ENCODE results near the gene OR2G6. TPM values are rescaled to one million over a fixed set of nuclear protein-coding genes. Genes with fewer than 3 reads are reported as not detected.
"Not testable (repeated sequence)": the region's sequence is repeated elsewhere in the genome, so short reads cannot be mapped to it uniquely, and the experiment has no call there.

The OR2G6 gene
- total RNA-seq = not detected in 2 replicates

DNA sequence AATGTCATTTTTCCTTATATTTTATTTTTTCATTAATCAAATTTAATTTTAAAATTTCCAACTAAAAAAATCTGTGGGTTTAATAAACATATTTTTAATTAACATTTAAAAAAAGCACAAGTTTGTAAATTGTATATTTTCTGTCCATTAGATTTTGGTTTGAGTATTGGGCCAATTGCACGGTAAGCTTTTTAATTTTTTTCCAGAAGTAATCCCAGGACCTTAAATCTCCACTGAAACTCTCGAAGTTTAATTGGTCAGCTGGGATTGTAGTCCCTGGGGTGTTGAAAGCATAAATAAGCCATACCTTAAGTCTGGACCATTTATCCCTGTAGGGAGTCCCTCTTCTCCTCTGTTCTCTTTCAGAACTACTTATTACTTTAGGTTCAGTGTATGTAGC lies at the start of gene OR2G6:
Gene OR2G6 (plus strand): TSS at position 301 of the 400 bp plus-strand sequence. CDS start 13,574 bp downstream, outside the sequence.
- H3K27ac Mint-ChIP-seq; intact Hi-C loops (cut with micrococcal nuclease); H3K4me3 Mint-ChIP-seq; H3K4me1 Mint-ChIP-seq; H3K36me3 Mint-ChIP-seq (ENCODE audit: low read depth); H3K9me3 Mint-ChIP-seq; H3K27me3 Mint-ChIP-seq; DNase-seq: not testable (repeated sequence)

DNA sequence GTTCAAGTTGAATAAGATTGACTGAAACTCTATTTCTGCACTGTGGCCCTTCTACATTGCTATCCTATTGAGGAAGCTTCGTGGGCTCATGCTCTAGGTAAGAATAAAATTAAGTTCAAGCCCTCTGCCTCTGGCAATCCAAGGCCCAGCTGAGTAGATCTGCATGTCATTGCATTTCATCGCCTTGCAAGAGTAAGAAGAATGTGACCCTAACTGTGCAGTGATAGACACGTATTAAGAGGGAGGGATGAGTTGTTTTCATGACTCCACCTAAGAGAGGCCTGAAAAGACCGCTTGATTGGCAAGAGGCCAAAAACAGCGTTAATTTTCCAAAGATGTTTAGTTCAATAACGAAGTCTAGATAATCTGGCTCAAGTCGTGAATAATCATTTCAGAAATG lies 48.8 kb upstream of the OR2G6 start:
- DNase-seq; intact Hi-C loops (cut with micrococcal nuclease); H3K27ac Mint-ChIP-seq; H3K4me3 Mint-ChIP-seq; H3K27me3 Mint-ChIP-seq; H3K4me1 Mint-ChIP-seq; H3K36me3 Mint-ChIP-seq (ENCODE audit: low read depth): not testable (repeated sequence)
- peaks cover 14% of the 10 kb centered on the region for H3K9me3 Mint-ChIP-seq

DNA sequence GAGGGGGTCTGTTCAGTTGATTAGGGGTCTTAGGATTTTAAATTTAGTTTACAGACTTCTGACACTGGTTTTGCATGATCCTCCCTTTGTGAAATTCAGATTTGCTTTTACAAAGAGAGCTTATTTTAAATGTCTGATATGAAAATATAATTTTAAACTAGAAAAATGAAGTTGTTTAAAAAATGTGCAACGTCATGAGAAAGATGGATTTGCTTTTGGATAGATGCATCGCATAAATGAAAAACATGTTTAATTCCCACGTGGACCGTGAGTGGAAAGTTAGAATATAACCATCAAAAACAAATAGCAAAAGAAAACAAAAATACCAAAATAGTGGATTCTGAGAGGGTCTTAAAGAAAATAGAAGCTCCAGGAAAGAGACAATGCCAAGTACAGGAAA lies 36.7 kb upstream of the OR2G6 start:
- Mint-ChIP-seq H3K36me3 (ENCODE audit: low read depth) (no peaks in the 10 kb centered on the region), H3K27ac (no peak overlapping the region), H3K4me3 (no peak overlapping the region), H3K4me1 (peaks cover 2% of the 10 kb centered on the region), H3K9me3 (peaks cover 6% of the 10 kb centered on the region), H3K27me3 (peaks cover 12% of the 10 kb centered on the region)
- intact Hi-C loops (cut with micrococcal nuclease) = no loop called here
- no peak for DNase-seq

DNA sequence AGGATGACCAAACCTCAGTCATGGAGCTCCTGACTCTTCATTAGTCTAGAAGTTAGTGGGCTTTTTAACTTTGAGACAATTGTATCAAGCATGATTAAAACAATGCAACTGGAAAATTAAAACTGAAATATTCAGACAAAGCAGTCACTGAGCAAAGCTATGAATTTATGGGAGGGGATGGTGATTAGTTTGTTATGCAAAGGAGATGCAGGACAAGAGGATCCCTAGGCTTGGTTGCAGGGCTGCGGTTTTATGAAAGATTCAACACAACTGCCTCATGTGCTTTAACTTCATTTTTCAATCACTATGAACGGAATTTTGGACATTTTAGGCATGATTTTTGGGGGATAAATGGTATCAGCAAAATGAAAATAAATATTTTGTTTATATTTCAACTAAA lies 35.8 kb upstream of the OR2G6 start:
- H3K36me3 Mint-ChIP-seq (ENCODE audit: low read depth); H3K9me3 Mint-ChIP-seq; H3K4me1 Mint-ChIP-seq; H3K27ac Mint-ChIP-seq; DNase-seq; intact Hi-C loops (cut with micrococcal nuclease); H3K4me3 Mint-ChIP-seq: not testable (repeated sequence)
- peaks cover 15% of the 10 kb centered on the region for H3K27me3 Mint-ChIP-seq

DNA sequence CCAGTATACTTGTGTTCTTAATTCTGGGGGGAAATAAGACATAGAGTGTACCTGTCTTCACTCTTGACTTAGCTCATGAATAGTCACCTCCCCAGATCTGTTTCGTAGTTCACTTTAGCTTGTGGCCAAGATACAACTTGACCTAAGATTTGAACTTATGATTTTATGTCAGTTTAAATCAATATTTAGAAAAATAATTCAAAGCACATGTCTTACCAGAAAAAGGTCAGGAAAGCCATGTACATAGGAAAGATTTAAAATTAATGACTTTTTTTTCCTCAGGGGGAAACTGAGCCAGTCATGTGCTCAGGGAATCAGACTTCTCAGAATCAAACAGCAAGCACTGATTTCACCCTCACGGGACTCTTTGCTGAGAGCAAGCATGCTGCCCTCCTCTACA lies 34.8 kb upstream of the OR2G6 start, which contains the start of gene OR2T3:
Gene OR2T3 (plus strand): TSS at position 301 of the 400 bp plus-strand sequence. CDS start 0 bp downstream, at position 301.
- H3K4me1 Mint-ChIP-seq; H3K36me3 Mint-ChIP-seq (ENCODE audit: low read depth); DNase-seq; H3K27ac Mint-ChIP-seq; H3K9me3 Mint-ChIP-seq; intact Hi-C loops (cut with micrococcal nuclease); H3K4me3 Mint-ChIP-seq: not testable (repeated sequence)
- H3K27me3 Mint-ChIP-seq = peaks cover 16% of the 10 kb centered on the region

DNA sequence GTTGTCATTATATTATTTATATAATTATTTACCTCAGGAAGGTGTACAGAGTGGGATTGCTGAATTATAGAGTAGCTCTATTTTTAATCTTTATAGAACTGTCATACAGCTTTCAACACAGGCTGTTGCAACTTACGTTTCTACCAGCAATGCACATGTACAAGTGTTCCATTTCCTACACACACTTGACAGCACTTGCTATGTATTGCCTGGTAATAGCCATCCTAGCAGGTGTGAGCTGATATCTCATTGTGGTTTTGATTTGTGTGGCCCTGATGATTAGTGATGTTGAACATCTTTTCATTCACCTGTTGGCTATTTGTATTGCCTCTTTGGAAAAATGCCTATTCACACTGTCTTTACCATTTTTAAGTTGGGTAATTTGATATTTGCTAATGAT lies 32.2 kb upstream of the OR2G6 start:
- H3K4me3 Mint-ChIP-seq; H3K27ac Mint-ChIP-seq; intact Hi-C loops (cut with micrococcal nuclease); DNase-seq; H3K9me3 Mint-ChIP-seq; H3K4me1 Mint-ChIP-seq; H3K36me3 Mint-ChIP-seq (ENCODE audit: low read depth): not testable (repeated sequence)
- peaks cover 15% of the 10 kb centered on the region for H3K27me3 Mint-ChIP-seq

DNA sequence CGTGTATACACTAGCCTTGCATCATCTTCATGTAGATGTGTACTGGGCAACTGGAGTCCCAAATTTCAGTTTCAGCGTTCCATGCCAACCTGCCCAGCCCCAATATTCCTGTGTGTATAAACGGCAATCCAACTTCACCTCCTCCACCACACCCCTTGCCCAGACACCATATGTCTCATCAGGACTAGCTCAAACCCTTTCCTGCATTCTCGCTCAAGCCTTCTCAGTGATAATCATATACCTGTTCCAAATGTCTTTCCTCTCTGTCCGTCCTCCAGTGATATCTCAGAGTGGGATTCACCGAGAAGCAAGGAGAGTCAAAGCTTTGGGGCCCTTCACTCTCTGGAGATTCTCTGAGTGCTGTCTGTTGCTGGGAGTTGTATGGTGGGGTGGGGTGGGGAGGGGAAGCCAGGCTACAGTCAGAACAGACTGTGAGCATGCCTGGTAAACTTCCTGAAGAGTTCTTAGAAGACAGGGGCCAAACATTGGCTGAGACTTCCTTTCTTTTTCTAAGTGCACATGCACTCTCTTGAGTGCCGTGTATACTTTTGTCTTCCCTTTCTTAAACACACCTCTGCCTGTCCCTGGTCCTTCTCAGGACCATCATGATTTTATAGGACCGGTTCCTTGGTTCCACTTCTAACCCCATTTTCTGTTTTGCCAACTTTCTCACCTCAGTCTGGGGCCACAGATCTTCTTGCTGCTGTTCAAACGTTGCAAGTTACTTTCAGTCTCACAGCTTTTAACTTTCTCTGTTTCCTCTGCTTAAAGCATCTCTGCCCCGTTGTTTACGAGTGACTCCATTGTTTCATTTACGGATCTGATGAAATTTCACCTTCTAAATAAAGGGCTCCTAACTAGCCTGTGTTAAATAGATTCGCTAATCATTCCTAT lies 25.9 kb upstream of the OR2G6 start:
- peak overlapping the region; percentile 91 for H3K27ac Mint-ChIP-seq
- peaks cover 12% of the 10 kb centered on the region for H3K4me1 Mint-ChIP-seq
- H3K36me3 Mint-ChIP-seq (ENCODE audit: low read depth); H3K27me3 Mint-ChIP-seq; H3K9me3 Mint-ChIP-seq: not testable (repeated sequence)
- intact Hi-C loops (cut with micrococcal nuclease) = loop anchor here (5.0 kb wide), 1 partner anchor 85 kb away; no protein-coding TSS in a partner anchor
- DNase-seq = peak; percentile 84
- H3K4me3 Mint-ChIP-seq = peak overlapping the region; percentile 84

DNA sequence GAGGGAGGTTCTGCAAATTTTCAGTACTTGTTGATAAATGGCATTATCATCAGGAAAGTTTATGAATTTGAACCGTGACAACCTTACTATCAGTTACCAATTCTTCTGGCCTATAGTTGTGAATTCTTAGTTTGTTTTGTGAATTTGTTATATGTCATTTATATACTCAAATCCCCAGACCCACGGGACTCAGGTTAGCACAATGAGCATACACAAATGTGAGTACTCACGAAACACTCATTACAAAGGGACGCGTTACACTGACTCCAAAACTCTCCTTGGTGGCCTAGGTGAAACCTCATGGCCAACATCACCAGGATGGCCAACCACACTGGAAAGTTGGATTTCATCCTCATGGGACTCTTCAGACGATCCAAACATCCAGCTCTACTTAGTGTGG lies 19.6 kb upstream of the OR2G6 start, which contains the start of gene OR2T5:
Gene OR2T5 (plus strand): TSS at position 301 of the 400 bp plus-strand sequence. CDS start 0 bp downstream, at position 301.
- H3K27me3 Mint-ChIP-seq; H3K9me3 Mint-ChIP-seq; H3K4me3 Mint-ChIP-seq; intact Hi-C loops (cut with micrococcal nuclease); H3K4me1 Mint-ChIP-seq; H3K36me3 Mint-ChIP-seq (ENCODE audit: low read depth); H3K27ac Mint-ChIP-seq; DNase-seq: not testable (repeated sequence)

DNA sequence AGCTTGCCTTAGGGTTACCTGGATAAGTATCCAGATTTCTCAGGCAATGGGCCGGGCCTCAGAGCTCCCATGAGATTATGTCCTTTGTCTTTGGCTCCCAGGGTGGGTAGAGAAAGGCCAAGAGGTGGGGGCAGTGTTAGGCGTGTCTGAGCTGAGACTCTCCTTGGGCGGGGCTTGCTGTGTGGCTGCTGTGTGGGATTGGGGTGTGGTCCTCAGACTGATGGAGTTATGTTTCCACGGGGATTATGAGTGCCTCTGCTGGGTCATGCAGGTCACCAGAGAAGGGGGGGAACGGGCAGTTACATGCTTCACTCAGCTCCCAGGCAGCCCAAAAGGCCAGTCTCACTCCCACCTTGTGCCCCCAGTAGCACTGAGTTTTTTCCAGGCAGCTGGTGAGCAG lies 11.2 kb upstream of the OR2G6 start:
- H3K36me3 Mint-ChIP-seq (ENCODE audit: low read depth); intact Hi-C loops (cut with micrococcal nuclease); H3K4me1 Mint-ChIP-seq; DNase-seq; H3K27me3 Mint-ChIP-seq; H3K9me3 Mint-ChIP-seq; H3K4me3 Mint-ChIP-seq; H3K27ac Mint-ChIP-seq: not testable (repeated sequence)

DNA sequence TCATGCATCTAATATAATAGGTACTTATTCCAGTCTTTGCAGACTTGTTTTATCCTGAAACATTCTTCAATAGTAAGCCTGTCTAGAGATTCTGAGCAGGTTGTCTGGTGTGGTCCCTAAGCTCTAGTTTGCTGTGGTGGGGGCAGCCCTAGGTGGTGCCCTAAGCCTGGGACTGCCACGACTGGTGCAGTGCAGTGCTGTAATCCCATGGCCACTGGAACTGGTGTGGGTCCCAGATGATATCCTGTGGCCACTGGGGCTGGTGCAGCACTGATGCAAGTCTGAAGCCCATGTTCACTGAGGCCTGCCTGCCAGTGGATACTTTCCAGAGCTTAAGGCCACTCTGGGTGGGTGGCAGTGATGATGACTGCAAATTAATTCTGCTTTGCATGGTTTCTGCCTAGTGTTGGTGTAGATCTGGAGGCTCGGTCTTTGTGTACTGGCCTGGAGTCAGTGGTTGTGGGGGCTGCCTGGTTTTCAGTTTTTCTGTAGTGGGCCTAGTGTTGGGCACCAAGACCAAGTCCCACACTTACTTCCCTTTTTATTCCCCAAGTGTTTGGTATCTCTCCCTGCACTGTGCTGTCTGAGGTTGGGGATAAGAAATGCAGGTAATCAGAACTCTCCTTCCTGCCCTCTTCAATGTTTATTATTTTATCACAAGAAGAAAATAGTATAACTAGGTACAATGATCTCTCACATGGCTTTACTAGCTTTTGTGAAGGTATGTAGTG lies 7.4 kb upstream of the OR2G6 start:
- intact Hi-C loops (cut with micrococcal nuclease); H3K27ac Mint-ChIP-seq; H3K9me3 Mint-ChIP-seq; H3K4me3 Mint-ChIP-seq; H3K36me3 Mint-ChIP-seq (ENCODE audit: low read depth); H3K4me1 Mint-ChIP-seq; DNase-seq; H3K27me3 Mint-ChIP-seq: not testable (repeated sequence)

DNA sequence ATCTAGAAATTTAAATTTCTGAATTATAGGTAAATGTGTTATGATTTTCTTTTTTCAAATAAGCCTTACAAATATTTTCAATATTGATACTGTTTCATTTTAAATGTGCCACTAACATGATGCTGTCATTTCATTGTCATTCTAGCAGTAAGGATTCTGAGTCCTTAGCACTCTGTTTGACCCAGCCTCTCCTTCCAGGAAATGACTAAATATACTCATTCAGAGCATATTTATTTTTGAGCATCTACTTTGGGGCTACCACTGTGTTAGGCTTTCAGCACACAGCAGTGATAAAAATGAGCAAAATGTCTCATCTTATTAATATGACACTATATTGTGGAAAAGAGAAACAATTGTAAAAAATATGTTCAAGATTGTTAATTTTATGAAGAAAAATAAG lies 2.3 kb downstream of the OR2G6 start:
- H3K36me3 Mint-ChIP-seq (ENCODE audit: low read depth); H3K4me3 Mint-ChIP-seq; H3K27me3 Mint-ChIP-seq; intact Hi-C loops (cut with micrococcal nuclease); DNase-seq; H3K9me3 Mint-ChIP-seq; H3K27ac Mint-ChIP-seq; H3K4me1 Mint-ChIP-seq: not testable (repeated sequence)

DNA sequence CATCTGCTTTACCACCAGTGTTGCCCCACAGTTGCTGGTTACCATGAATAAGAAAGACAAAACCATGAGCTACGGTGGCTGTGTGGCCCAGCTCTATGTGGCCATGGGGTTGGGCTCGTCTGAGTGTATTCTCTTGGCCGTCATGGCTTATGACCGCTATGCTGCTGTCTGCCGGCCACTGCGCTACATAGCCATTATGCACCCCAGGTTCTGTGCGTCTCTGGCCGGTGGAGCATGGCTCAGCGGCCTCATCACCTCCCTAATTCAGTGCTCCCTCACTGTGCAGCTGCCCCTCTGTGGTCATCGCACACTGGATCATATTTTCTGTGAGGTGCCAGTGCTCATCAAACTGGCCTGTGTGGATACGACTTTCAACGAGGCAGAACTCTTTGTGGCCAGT lies 14.0 kb downstream of the OR2G6 start:
- no peak for DNase-seq
- H3K36me3 Mint-ChIP-seq (ENCODE audit: low read depth) = no peaks in the 10 kb centered on the region
- peaks cover 2% of the 10 kb centered on the region for H3K27me3 Mint-ChIP-seq
- no peak overlapping the region for H3K4me3 Mint-ChIP-seq
- no peaks in the 10 kb centered on the region for H3K4me1 Mint-ChIP-seq
- no peak overlapping the region for H3K27ac Mint-ChIP-seq
- intact Hi-C loops (cut with micrococcal nuclease) = no loop called here
- H3K9me3 Mint-ChIP-seq = peaks cover 4% of the 10 kb centered on the region

DNA sequence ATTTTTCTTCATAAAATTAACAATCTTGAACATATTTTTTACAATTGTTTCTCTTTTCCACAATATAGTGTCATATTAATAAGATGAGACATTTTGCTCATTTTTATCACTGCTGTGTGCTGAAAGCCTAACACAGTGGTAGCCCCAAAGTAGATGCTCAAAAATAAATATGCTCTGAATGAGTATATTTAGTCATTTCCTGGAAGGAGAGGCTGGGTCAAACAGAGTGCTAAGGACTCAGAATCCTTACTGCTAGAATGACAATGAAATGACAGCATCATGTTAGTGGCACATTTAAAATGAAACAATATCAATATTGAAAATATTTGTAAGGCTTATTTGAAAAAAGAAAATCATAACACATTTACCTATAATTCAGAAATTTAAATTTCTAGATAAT lies 29.6 kb downstream of the OR2G6 start:
- intact Hi-C loops (cut with micrococcal nuclease); H3K27me3 Mint-ChIP-seq; H3K4me3 Mint-ChIP-seq; H3K4me1 Mint-ChIP-seq; DNase-seq; H3K9me3 Mint-ChIP-seq; H3K36me3 Mint-ChIP-seq (ENCODE audit: low read depth); H3K27ac Mint-ChIP-seq: not testable (repeated sequence)

DNA sequence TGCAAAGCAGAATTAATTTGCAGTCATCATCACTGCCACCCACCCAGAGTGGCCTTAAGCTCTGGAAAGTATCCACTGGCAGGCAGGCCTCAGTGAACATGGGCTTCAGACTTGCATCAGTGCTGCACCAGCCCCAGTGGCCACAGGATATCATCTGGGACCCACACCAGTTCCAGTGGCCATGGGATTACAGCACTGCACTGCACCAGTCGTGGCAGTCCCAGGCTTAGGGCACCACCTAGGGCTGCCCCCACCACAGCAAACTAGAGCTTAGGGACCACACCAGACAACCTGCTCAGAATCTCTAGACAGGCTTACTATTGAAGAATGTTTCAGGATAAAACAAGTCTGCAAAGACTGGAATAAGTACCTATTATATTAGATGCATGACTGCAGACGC lies 39.5 kb downstream of the OR2G6 start:
- intact Hi-C loops (cut with micrococcal nuclease); H3K4me1 Mint-ChIP-seq; H3K9me3 Mint-ChIP-seq; H3K4me3 Mint-ChIP-seq; H3K27ac Mint-ChIP-seq; H3K27me3 Mint-ChIP-seq; DNase-seq; H3K36me3 Mint-ChIP-seq (ENCODE audit: low read depth): not testable (repeated sequence)

Data from activated CD4-positive, alpha-beta T cell treated with anti-CD3 and anti-CD28 coated beads, Interleukin-2, amount 10 ng/mL, durations not matched to agents 24 days and 14 days (primary cell).